Activated CD4-positive, alpha-beta T cell treated with anti-CD3 and anti-CD28 coated beads, Interleukin-2, amount 50 U/mL, for 1 hour (primary cell): ENCODE data around the gene ABHD8.
A peak's percentile ranks its signal among the peaks of the same experiment; 100 is the strongest.

Source experiments
- DNase-seq: peaks from one replicate; pipeline ENCODE4 v3.0.0-alpha.2; 2020

The ABHD8 gene

GRCh38 chr19:17333611-17334413 is 30.6 kb upstream of the ABHD8 start:
- peak; percentile 66 for DNase-seq

- DNase-seq: peak; percentile 34
These were observed 29.7 kb upstream of the ABHD8 start for GRCh38 chr19:17332677-17333581.

- DNase-seq: no peak
These were observed 29.1 kb upstream of the ABHD8 start for GRCh38 chr19:17332360-17332676.

GRCh38 chr19:17331045-17331558 is 27.9 kb upstream of the ABHD8 start:
- DNase-seq: no peak

GRCh38 chr19:17330262-17331044 is 27.2 kb upstream of the ABHD8 start:
- no peak for DNase-seq

- DNase-seq: no peak
These were observed 26.4 kb upstream of the ABHD8 start for GRCh38 chr19:17329366-17330261.

GRCh38 chr19:17328517-17329365 is 25.5 kb upstream of the ABHD8 start:
- peak; percentile 41 for DNase-seq

- DNase-seq: peak; percentile 53
These were observed 24.7 kb upstream of the ABHD8 start for GRCh38 chr19:17327654-17328516.

- no peak for DNase-seq
These were observed 23.9 kb upstream of the ABHD8 start for GRCh38 chr19:17327068-17327653.

- DNase-seq: no peak
These were observed 23.4 kb upstream of the ABHD8 start for GRCh38 chr19:17326595-17326966.

- DNase-seq: no peak
These were observed 22.8 kb upstream of the ABHD8 start for GRCh38 chr19:17325881-17326594.

- DNase-seq: no peak
These were observed 21.9 kb upstream of the ABHD8 start for GRCh38 chr19:17325133-17325532.

GRCh38 chr19:17324357-17325114 is 21.3 kb upstream of the ABHD8 start:
- DNase-seq: no peak

- DNase-seq: no peak
These were observed 20.7 kb upstream of the ABHD8 start for GRCh38 chr19:17323964-17324332.

GRCh38 chr19:17323300-17323963 is 20.2 kb upstream of the ABHD8 start:
- DNase-seq: no peak

- no peak for DNase-seq
These were observed 19.6 kb upstream of the ABHD8 start for GRCh38 chr19:17322854-17323253.

- no peak for DNase-seq
These were observed 18.6 kb upstream of the ABHD8 start for GRCh38 chr19:17321655-17322489.
